ENCODE results near the gene STAT6. TPM values are rescaled to one million over a fixed set of nuclear protein-coding genes. Genes with fewer than 3 reads are reported as not detected.

Gene STAT6
- total RNA-seq, 1 donor = 81.6 TPM

- no peak overlapping the region for H3K4me3 ChIP-seq (ENCODE audit: low read depth, low read length)
- DNase-seq (ENCODE audit: low read depth) = peak; percentile 55
- no peak for TF ChIP-seq CTCF (IDR thresholded peaks at IDR 0.05; ENCODE audit: insufficient read depth, low read depth, low read length)
Measured at GRCh38 chr12:57151741-57152630, 40.8 kb upstream of the STAT6 start.

- TF ChIP-seq CTCF (IDR thresholded peaks at IDR 0.05; ENCODE audit: insufficient read depth, low read depth, low read length) = no peak
- DNase-seq (ENCODE audit: low read depth) = no peak
- no peak overlapping the region for H3K4me3 ChIP-seq (ENCODE audit: low read depth, low read length)
Measured at GRCh38 chr12:57150400-57151000, 39.3 kb upstream of the STAT6 start.

- no peak for TF ChIP-seq CTCF (IDR thresholded peaks at IDR 0.05; ENCODE audit: insufficient read depth, low read depth, low read length)
- peak overlapping the region; percentile 2 for H3K4me3 ChIP-seq (ENCODE audit: low read depth, low read length)
- DNase-seq (ENCODE audit: low read depth) = peak; percentile 89
Measured at GRCh38 chr12:57149245-57149900, 38.2 kb upstream of the STAT6 start.

GRCh38 chr12:57148469-57149244 lies 37.5 kb upstream of the STAT6 start:
- H3K4me3 ChIP-seq (ENCODE audit: low read depth, low read length) = peak overlapping the region; percentile 2
- TF ChIP-seq CTCF (IDR thresholded peaks at IDR 0.05; ENCODE audit: insufficient read depth, low read depth, low read length) = no peak
- DNase-seq (ENCODE audit: low read depth) = peak; percentile 91

GRCh38 chr12:57146961-57147944 lies 36.1 kb upstream of the STAT6 start, which contains the start of gene LRP1-AS:
Gene LRP1-AS (minus strand): TSS chr12:57147619.
- DNase-seq (ENCODE audit: low read depth) = peak; percentile 64

More at GRCh38 chr12:57146961-57147944, 36.1 kb upstream of the STAT6 start, which contains the start of gene LRP1-AS:
- no peak for TF ChIP-seq CTCF (IDR thresholded peaks at IDR 0.05; ENCODE audit: insufficient read depth, low read depth, low read length)
- H3K4me3 ChIP-seq (ENCODE audit: low read depth, low read length) = no peak within 1 kb of the TSS
